ENCODE data around the gene C1QBP.
A peak's percentile ranks its signal among the peaks of the same experiment; 100 is the strongest.
"Not testable (repeated sequence)": the region's sequence is repeated elsewhere in the genome, so short reads cannot be mapped to it uniquely, and the experiment has no call there.

C1QBP gene

DNA sequence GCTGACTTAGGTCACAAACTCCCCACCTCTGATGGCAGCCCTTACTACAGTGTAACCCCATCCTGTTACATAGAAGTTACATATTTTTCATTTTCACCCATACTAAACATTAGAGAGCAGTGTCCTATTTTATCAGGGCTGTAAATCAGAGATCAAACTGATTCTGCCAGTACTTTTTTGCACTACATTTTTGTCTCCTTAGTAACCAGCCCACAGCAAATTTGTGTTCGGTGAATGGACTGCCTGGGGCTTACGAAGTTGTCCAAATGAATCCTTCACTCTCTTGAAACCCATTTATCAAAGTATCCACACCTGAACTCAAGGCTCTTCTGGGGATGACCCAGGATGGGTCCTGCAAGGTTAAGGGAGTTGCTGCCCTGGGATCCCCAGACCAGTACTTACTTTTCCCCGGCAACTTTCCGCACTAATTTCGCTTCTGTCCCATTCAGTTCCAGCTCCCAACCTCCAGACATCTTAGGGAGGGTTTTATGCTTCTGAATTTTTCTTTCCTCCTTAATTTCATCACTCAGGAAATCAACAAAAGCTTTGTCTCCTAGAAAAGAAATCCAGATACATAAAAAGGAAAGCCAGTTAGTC lies 1.1 kb downstream of the C1QBP start:
- DNase-seq: no peak
- Histone ChIP-seq H3K36me3 (peaks cover 42% of the 10 kb centered on the region), H3K4me1 (no peaks in the 10 kb centered on the region), H3K27me3 (no peaks in the 10 kb centered on the region), H3K9me3 (no peaks in the 10 kb centered on the region), H3K4me3 (ENCODE audit: low read depth, low read length) (peak overlapping the region; percentile 91)
- TF ChIP-seq, protein P1, sequence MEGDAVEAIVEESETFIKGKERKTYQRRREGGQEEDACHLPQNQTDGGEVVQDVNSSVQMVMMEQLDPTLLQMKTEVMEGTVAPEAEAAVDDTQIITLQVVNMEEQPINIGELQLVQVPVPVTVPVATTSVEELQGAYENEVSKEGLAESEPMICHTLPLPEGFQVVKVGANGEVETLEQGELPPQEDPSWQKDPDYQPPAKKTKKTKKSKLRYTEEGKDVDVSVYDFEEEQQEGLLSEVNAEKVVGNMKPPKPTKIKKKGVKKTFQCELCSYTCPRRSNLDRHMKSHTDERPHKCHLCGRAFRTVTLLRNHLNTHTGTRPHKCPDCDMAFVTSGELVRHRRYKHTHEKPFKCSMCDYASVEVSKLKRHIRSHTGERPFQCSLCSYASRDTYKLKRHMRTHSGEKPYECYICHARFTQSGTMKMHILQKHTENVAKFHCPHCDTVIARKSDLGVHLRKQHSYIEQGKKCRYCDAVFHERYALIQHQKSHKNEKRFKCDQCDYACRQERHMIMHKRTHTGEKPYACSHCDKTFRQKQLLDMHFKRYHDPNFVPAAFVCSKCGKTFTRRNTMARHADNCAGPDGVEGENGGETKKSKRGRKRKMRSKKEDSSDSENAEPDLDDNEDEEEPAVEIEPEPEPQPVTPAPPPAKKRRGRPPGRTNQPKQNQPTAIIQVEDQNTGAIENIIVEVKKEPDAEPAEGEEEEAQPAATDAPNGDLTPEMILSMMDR (IDR thresholded peaks at IDR 0.05; ENCODE audit: low read depth, low read length): no peak

DNA sequence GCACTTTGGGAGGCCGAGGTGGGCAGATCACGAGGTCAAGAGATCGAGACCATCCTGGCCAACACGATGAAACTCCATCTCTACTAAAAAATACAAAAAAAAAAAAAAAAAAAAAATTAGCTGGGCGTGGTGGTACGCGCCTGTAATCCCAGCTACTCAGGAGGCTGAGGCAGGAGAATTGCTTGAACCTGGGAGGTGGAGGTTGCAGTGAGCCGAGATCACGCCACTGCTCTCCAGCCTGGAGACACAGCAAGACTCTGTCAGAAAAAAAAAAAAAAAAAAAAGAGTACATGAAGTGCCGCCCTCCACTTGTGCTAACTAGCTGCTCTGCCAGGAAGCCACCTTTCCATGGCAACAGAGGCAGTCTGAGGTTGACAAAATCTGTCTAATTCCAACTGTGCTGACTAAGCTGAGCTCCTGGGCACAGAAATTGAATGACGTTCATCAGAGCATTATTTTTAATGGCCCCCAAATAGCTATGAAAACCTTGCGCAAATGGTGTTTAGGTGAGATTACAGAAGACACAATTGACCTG lies 3.1 kb downstream of the C1QBP start:
- peaks cover 54% of the 10 kb centered on the region for H3K36me3 ChIP-seq
- H3K27me3 ChIP-seq; H3K4me1 ChIP-seq; H3K9me3 ChIP-seq; H3K4me3 ChIP-seq (ENCODE audit: low read depth, low read length); DNase-seq: not testable (repeated sequence)

DNA sequence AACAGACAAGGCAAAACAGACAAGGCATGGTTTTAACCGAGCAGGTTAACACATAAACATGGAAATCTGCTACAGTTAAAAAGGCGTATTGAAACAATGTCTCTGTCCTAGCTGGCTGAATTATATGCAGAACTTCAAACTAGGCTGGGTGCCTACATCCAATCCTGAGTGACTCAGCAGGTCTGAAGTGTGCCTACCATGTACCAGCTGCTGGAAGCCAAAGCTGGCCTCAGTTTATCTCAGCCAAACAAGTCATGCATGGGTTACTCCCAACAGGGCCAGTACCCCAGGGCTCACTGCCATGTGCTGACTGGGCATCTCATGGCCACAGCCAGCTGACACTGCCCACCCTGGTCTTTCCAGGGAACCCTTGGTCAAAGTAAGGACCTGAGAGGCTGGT lies 4.0 kb downstream of the C1QBP start:
- TF ChIP-seq, protein P1 (IDR thresholded peaks at IDR 0.05; ENCODE audit: low read depth, low read length): no peak
- H3K4me1 ChIP-seq: no peaks in the 10 kb centered on the region
- H3K4me3 ChIP-seq (ENCODE audit: low read depth, low read length): no peak overlapping the region
- H3K36me3 ChIP-seq: peaks cover 56% of the 10 kb centered on the region
- H3K9me3 ChIP-seq: no peaks in the 10 kb centered on the region
- DNase-seq: no peak
- no peaks in the 10 kb centered on the region for H3K27me3 ChIP-seq

DNA sequence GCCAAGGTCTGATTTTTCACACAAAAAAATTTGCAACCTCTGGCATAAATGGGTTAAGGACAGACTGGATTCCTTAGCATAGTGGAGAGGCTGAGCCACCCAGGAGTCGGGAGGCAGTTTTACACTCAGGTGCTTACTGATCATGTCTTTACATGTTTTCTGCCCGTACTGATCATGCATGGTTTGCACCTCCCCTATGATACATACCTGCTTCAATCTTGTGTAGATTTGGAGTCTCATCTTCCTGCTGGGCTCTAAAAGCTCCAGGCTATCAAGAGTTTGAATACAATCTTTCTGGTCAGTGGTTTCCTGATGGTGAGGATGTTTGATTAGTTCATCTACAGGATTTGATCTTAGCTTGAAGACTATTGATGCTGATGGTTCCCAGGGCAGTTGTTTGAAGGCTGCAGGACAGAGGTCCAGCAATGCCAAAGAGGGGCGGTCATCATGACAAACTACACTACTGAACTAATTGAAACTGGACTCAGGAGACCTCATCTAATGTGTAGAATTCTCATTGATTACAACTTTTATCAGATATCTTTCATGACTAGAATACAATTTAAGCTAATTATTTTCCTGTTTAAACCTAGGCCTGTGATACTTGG lies 6.9 kb downstream of the C1QBP start:
- no peak for DNase-seq
- no peaks in the 10 kb centered on the region for H3K4me1 ChIP-seq
- peaks cover 61% of the 10 kb centered on the region for H3K36me3 ChIP-seq
- H3K4me3 ChIP-seq (ENCODE audit: low read depth, low read length): no peak overlapping the region
- TF ChIP-seq, protein P1 (IDR thresholded peaks at IDR 0.05; ENCODE audit: low read depth, low read length): no peak
- no peaks in the 10 kb centered on the region for H3K9me3 ChIP-seq
- no peaks in the 10 kb centered on the region for H3K27me3 ChIP-seq

DNA sequence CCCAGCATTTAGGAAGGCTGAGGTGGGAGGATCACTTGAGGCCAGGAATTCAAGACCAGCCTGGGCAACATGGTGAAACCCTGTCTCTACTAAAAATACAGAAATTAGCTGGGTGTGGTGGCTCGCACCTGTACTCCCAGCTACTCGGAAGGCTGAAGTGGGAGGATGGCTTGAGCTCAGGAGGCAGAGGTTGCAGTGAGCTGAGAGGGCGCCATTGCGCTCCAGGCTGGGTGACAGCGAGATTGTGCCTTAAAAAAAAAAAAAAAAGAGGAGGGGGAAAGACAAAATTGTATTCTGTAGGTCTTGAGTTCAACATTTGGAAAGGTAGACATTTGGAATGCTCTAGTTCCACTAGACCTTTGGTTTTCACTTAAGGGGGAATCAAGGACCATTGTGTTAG lies 7.7 kb downstream of the C1QBP start:
- not testable (repeated sequence) for H3K9me3 ChIP-seq; DNase-seq; H3K4me3 ChIP-seq (ENCODE audit: low read depth, low read length); H3K4me1 ChIP-seq; H3K27me3 ChIP-seq
- H3K36me3 ChIP-seq: peaks cover 55% of the 10 kb centered on the region

DNA sequence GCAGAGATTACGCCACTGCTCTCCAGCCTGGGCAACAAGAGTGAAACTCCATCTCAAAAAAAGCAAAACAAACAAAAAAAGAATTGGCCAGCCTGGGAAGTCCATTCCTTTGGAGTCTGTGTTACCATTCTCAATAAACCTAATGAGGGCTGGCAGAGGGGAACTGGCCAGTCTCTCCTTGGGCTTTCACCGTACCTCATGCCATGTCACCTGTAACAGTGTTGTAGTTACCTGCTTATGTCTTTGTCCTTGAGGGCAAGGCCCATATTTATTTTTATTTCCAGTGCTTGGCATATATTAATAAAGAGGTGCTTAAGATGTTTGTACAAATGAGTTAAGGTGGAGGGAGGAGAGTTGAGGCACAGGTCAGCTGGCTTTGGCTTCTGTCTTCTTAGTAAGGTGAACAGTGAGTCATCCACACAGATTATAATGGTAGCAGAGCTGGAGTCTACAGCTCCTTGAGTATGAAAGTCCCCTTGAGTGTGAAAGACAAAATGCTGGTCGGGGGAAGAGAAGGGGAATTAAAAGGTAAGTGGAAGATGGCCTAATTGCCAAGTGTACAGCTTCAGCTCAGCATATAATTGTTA lies 8.4 kb downstream of the C1QBP start:
- Histone ChIP-seq H3K9me3 (no peaks in the 10 kb centered on the region), H3K36me3 (peaks cover 59% of the 10 kb centered on the region), H3K4me1 (no peaks in the 10 kb centered on the region), H3K27me3 (no peaks in the 10 kb centered on the region), H3K4me3 (ENCODE audit: low read depth, low read length) (no peak overlapping the region)
- TF ChIP-seq, protein P1 (IDR thresholded peaks at IDR 0.05; ENCODE audit: low read depth, low read length): no peak
- DNase-seq: no peak

DNA sequence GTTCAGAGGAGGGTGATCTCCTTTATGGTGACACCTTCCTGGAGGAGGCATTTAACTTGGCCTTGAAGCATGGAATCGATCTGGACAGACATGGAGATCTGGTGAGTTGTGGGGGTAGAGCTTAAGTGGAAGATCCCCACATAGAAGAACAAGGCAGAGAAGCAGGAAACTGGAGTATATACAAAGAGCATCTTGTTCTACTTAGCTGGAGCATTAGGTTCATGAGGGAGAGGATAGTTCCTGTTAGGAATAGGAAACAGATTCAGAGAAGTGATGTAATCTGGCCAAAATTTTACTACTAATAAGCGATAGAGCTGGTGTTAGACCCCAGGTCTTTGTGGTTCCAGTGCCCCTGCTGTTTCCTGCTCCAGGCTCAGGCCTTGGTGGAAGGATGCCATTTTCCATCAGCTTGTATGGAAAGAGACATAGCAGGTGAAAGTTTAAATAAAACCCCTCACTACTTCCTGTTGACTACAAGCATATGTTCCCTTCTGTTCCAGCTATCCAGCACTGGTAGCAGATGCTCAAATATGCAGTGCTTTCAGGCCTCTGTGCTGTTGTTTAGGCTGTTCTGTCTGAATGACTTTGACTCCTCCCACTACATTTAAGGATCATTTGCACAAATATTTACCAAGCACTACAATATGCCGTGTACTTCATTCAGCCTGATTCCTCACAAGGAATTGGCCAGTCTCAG lies 9.6 kb downstream of the C1QBP start:
- Histone ChIP-seq H3K4me1 (no peaks in the 10 kb centered on the region), H3K9me3 (no peaks in the 10 kb centered on the region), H3K4me3 (ENCODE audit: low read depth, low read length) (no peak overlapping the region), H3K27me3 (no peaks in the 10 kb centered on the region), H3K36me3 (peaks cover 52% of the 10 kb centered on the region)
- no peak for DNase-seq
- TF ChIP-seq, protein P1 (IDR thresholded peaks at IDR 0.05; ENCODE audit: low read depth, low read length): no peak
